ENCODE results near the gene GLG1.
"Not testable (repeated sequence)": the region's sequence is repeated elsewhere in the genome, so short reads cannot be mapped to it uniquely, and the experiment has no call there.

- TF ChIP-seq CTCF, POLR2A (IDR thresholded peaks at IDR 0.05): not testable (repeated sequence)
Observed at GRCh38 chr16:74413485-74413884, 193.4 kb downstream of the GLG1 start.
